ENCODE results near the gene DSEL. TPM values are rescaled to one million over a fixed set of nuclear protein-coding genes. Genes with fewer than 3 reads are reported as not detected.

The DSEL gene
- total and polyA plus RNA-seq, 2 of the 4 experiments (the other 2 are of a cell fraction), result 16.8 to 100 TPM

DNA sequence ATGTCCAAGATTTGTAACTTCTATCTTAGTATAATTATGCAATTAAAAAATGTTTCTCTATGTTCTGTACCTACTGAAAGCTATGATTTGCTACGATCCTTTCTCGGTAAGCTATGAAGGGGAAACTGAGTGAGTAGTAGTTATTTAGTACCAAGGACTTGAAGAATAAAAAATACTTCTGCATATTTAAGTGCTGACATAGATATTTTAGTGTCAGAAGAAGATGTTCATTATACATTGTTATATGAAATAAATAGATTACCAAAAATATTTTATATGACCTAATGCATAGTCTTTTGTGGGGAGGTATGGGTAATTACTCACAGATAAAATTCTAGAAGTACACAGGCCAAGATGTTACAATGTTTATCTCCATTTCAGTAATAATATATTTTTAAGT, 39.0 kb downstream of the DSEL start:
- Histone ChIP-seq H3K14ac (replicated peaks; ENCODE audit: low read depth, low read length) (no peak overlapping the region), H2BK15ac (ENCODE audit: low read depth, low read length) (no peak overlapping the region), H2AK9ac (replicated peaks; ENCODE audit: low read depth, low read length, poor library complexity) (no peak overlapping the region), H2BK5ac (ENCODE audit: low read depth, low read length, poor library complexity, severe bottlenecking) (no peak overlapping the region), H3K9ac (ENCODE audit: low read depth, low read length) (no peak overlapping the region), H3K4me2 (ENCODE audit: low read depth, low read length) (no peak overlapping the region), H3K4me3 (ENCODE audit: insufficient read depth, low read depth, low read length) (no peak overlapping the region), H4K20me1 (ENCODE audit: insufficient read depth, low read length) (no peaks in the 10 kb centered on the region), H3K4me1 (ENCODE audit: control insufficient read depth, insufficient read depth, low read length) (peaks cover 4% of the 10 kb centered on the region), H3K27ac (ENCODE audit: insufficient read depth, low read length) (no peak overlapping the region), H3K23ac (ENCODE audit: low read depth, low read length) (no peak overlapping the region), H3K9me1 (ENCODE audit: insufficient read depth, low read length) (no peaks in the 10 kb centered on the region), H3K4ac (ENCODE audit: low read depth, low read length) (no peak overlapping the region), H2BK20ac (ENCODE audit: low read depth, low read length) (no peak overlapping the region), H3K27me3 (ENCODE audit: control insufficient read depth, insufficient read depth, low read length) (no peaks in the 10 kb centered on the region), H4K8ac (ENCODE audit: low read depth in 2 of 2, low read length in 2 of 2) (no peak overlapping the region), H4K5ac (ENCODE audit: low read depth, low read length) (no peak overlapping the region), H3K36me3 (ENCODE audit: control insufficient read depth, insufficient read depth, low read length) (0 out of 2 replicates have a peak, but pooled peaks cover 1% of the 10 kb centered on the region), H4K91ac (ENCODE audit: insufficient read depth, low read depth, low read length) (no peak overlapping the region), H3K18ac (ENCODE audit: low read depth, low read length) (no peak overlapping the region), H2AFZ (replicated peaks; ENCODE audit: low read length, poor library complexity) (no peak overlapping the region), H3K79me1 (ENCODE audit: low read depth in 1 of 2, low read length in 2 of 2) (no peaks in the 10 kb centered on the region; a peak in 1 of 4 replicates), H3K9me3 (ENCODE audit: control insufficient read depth, insufficient read depth, low read length) (no peaks in the 10 kb centered on the region), H2AK5ac (ENCODE audit: low read depth, low read length) (no peak overlapping the region), H2BK120ac (ENCODE audit: low read depth, low read length) (no peak overlapping the region), H3K56ac (ENCODE audit: extremely low read depth, insufficient read depth, low read length) (no peak overlapping the region)
- ChIA-PET POLR2A (ENCODE audit: unreplicated experiment) (no interaction called here), CTCF (no interaction called here)
- peak; percentile 71 for TF ChIP-seq MAFK (IDR thresholded peaks at IDR 0.05; ENCODE audit: low read depth, low read length)
- no peak for TF ChIP-seq MAZ (IDR thresholded peaks at IDR 0.05; ENCODE audit: borderline replicate concordance, low read depth, low read length)
- no peak for TF ChIP-seq USF2 (IDR thresholded peaks at IDR 0.05; ENCODE audit: low read depth, low read length)
- TF ChIP-seq CHD1 (IDR thresholded peaks at IDR 0.05; ENCODE audit: low read depth, low read length), result no peak
- TF ChIP-seq, protein P1, sequence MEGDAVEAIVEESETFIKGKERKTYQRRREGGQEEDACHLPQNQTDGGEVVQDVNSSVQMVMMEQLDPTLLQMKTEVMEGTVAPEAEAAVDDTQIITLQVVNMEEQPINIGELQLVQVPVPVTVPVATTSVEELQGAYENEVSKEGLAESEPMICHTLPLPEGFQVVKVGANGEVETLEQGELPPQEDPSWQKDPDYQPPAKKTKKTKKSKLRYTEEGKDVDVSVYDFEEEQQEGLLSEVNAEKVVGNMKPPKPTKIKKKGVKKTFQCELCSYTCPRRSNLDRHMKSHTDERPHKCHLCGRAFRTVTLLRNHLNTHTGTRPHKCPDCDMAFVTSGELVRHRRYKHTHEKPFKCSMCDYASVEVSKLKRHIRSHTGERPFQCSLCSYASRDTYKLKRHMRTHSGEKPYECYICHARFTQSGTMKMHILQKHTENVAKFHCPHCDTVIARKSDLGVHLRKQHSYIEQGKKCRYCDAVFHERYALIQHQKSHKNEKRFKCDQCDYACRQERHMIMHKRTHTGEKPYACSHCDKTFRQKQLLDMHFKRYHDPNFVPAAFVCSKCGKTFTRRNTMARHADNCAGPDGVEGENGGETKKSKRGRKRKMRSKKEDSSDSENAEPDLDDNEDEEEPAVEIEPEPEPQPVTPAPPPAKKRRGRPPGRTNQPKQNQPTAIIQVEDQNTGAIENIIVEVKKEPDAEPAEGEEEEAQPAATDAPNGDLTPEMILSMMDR (conservative IDR thresholded peaks at IDR 0.05; ENCODE audit: low read depth, low read length), result no peak
- TF ChIP-seq SMC3 (IDR thresholded peaks at IDR 0.05; ENCODE audit: low read depth, low read length), result no peak
- intact Hi-C loops (cut with micrococcal nuclease), result no loop called here
- in situ Hi-C loops (cut with MboI; ENCODE audit: low sequenced_read_pairs), result no loop called here
- dilution Hi-C loops (cut with HindIII; ENCODE audit: low sequenced_read_pairs, unreplicated experiment), result no loop called here
- no peak for ATAC-seq (ENCODE audit: low read depth)
- BruUV-seq (replicated peaks), result no TSS peak
- no peak for DNase-seq
- no CpG with 5 or more reads among the region's 2 CpGs for WGBS, 2 experiments (ENCODE audit: extremely low coverage in 2 of 2, insufficient read length in 1 of 2)

Data from IMR-90 (cell line).